GM19238 (cell line): Measurements from ENCODE around the gene SLC35D1.
A peak's percentile ranks its signal among the peaks of the same experiment; 100 is the strongest.

Experiments used
- DNase-seq: peaks from one replicate; pipeline ENCODE4 v3.0.0; 2011; ENCODE audit warnings: low spot score; ENCODE audit not compliant: insufficient read length

SLC35D1 gene

DNA sequence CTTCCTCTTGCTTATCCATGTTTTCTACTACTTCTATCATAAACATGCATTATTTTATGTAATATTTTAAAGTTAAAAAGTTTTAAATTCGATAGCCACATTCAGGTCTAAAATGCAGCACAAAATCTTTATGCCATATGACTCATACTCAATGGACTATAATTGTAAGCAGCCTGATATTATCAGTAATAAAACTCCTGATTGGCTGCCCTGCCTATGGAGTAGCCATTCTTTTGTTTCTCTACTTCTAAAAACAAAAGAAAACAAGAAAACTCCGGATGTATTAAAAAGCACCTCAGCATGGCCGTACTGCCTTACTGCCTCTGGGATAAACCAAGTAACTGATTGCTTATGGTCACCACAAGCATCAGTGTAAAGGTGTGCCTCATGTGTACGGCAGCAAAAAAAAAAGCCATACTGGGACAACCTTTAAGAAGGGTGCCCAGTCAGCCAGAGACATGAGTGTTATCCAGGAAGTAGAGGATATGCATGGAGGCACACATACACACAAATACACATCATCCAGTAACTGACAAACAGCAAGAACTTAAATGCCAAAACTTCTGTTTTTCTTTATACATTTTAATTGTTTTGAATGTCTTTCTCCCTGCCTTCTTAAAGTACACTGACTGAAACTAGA lies 9.2 kb downstream of the SLC35D1 start:
- no peak for DNase-seq

DNA sequence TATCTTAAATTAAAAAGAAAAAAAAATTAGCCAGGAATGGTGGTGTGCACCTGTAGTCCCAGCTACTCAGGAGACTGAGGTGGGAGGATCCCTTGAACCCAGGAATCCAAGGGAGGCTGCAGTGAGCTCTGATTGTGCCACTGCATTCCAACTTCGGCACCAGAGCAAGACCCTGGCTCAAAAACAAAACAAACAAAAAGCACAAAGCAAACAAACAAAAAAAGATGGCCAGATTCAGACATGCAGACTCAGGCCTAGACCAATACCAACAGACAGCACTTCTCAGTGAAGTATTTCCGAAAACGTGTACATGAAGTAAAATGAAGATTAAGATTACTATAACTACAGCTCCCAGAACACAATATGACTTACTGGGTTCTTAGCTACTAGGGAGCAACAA lies 10.6 kb downstream of the SLC35D1 start:
- no peak for DNase-seq

DNA sequence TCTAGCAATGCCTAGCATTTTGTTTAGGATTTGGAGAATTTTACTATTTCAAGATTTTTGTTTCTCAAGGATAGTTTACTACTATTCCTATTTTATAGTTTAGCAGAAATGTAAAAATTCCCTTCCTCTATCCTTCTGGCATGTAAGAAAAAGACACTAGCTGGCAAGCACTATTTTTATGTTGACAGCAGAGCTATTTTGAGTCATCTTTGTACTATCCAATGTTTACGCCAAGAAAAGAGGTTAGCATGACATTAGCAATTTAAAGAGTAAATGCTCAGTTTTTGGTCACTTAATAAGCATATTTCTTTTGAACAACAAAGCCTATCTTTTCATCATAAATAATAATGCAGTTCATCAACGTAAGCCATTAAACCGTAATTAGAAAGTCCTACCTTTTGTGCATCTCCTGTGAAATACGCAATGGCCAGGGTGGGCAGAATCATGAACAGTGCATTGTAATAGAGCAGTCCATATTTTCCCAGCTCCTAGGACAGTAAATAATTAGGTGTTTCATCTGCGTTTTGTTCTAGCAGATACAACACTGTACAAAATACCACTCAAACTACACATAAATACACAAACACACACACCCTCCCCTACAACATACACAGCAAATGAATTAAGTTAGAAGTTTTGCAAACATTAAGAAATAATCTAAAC lies 12.0 kb downstream of the SLC35D1 start:
- no peak for DNase-seq

DNA sequence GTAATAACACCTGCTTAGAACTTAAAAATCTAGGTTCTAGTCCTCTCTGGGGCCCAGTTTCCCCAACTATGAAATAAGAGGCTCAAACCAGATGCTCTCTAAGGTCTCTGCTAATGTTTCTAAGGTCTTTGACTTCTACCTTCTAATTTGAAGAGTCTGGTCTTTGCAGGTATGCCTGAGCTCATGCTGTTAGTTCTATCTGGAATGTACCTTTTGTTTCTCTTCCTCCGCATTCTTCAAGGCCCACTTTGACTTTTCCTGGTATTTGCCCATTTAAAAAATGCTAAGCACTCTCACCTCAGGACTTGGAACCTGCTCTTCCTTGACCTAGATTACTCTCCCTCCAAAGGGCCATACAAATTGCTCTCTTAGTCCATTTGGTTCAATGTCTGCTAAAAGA lies 13.5 kb downstream of the SLC35D1 start:
- no peak for DNase-seq

DNA sequence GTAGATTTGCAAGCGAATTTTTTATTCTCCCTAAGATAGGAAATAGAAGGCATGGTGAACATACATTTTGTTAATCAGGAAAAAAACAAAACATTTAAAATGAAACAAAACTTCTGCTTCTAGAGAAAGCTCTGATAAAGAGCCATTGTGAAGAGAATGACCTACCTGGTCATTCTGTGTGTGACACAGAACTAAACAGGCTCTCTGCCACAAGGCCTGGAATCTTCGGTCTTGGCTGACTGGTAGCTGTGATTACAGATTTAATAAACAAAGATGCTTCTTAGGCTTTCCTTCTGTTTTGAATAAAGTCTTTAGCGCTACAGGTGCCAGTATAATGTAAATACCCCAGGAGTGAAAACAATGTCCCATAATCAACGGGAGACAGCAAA lies 22.1 kb downstream of the SLC35D1 start:
- no peak for DNase-seq

DNA sequence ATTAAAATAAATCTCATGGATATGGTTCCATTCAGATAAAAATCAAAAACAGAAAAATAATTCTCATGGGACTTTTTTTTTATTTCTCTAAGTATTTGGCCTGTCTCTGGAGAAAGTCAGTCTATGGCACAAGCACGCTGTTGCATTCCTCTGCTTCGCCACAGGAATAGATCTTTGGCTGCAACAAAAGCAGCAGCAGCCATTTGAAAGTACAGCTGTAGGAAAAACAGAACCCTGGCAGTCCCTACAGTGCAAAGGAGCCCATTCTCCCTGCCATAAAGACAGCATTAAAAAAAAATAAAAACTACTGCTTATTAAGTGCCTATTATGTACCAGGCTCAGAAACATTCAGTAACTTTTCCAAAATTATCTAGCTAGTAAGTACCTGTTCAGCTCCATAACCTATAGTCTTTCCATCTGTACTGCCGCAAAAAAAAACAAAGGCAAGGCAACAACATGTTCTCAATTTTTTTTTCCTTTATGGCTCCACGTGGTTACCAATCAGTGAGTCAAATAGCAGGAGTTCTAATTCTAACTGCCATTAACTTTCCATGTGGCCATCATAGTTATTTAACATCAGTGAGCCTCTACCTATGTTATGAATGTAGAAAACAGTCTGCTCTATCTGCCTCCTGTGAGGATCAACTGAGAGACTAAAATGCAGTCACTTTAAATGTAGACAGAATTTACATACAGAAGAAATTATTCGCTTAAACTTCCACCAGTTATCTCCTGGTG lies 22.7 kb downstream of the SLC35D1 start:
- DNase-seq: no peak

DNA sequence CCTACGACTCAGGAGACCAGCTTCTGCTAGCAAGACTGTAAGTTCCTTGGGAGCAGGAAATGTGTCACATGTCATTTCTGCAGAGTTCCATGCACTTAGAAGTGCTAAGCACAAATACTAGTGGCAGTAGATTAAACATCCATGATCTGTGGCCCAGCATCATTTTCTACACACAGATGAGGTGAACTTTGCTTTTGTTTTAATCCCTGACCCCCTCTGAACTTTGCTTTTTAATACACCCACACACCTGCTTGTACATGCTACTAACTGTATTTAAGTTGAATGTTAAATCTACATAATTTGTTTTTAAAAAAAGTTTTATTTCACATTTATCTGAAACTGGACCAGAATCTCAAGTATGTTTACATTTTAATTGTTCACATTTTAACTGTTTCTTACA lies 24.5 kb downstream of the SLC35D1 start:
- no peak for DNase-seq

DNA sequence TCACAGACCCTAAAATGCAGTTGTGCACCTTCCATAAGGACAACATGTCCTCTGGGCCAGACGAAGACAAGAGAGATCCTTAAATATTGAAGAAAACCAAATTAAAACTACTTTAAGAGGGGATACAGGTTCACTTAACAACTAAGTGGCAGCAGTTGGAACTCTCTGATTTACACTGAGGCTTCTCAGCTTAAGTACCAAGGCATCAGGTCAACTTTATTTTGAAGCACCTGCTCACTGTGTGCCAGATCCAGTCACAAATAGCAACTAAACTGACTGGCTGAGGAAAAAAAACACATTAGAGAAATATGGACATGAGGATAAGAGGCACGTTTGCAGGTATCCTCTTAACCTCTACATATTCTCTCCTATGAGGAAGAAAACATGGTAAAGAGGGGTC lies 33.2 kb downstream of the SLC35D1 start:
- no peak for DNase-seq

DNA sequence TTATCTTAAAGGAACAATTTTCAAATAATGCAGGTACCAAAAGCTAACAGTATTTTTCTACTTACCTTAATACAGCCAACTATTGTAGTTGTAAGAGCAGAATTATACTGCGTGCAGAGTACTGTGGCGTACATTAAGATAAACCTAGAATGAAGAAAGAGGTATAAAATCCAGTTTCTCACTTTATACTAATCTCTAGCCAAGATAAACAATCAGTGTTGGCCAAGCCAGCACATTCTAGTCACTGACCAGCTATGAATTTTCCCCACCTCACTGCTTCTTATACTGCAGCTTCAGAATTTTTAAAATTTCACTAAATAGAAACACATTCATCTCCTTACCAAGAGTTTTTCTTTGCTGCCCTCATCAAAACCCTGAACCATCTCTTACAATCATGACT lies 33.6 kb downstream of the SLC35D1 start:
- DNase-seq: no peak

DNA sequence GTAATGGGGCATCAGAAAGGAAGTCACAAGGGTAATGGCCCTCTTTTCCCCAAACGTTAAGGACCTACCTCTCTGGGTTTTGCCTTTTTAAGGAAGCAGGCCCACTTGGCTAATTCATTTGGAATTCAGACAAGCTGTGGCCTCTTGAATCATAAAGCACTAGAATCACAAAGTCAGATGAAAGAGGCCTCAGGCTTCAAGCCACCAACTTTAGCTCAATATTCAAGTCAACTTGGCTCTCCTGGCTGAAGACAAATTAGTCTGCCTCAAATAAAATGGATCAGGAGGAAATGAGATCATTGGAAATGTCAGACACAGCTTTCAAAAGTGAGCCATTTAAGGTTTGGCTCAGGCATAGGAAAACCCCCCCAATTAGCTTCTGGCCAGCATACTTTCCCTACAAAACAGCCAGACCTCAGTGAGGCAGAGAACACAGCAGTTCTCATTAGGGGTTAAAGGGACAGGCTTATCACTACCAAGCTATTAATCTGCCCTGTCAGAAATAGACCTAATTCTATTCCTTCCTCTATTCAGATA lies 34.3 kb downstream of the SLC35D1 start:
- DNase-seq: no peak

DNA sequence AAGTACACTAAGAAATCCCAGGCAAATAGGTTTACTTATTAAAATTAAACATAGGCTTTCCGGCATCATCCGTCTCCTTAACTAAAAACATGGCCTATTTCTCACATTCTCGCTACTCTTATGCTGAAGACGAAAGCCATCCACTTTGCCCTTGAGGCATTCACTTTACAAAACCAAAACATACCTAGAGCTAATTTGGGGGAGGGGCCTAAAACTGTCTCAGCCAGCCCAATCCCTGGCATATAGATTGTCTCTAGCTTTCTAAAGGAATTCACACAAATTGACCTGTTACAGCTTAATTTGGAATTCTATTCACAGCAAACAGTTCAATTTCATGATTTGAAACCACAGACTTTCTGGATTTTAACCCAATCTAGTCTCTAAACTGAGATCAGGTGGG lies 34.8 kb downstream of the SLC35D1 start:
- DNase-seq: no peak

DNA sequence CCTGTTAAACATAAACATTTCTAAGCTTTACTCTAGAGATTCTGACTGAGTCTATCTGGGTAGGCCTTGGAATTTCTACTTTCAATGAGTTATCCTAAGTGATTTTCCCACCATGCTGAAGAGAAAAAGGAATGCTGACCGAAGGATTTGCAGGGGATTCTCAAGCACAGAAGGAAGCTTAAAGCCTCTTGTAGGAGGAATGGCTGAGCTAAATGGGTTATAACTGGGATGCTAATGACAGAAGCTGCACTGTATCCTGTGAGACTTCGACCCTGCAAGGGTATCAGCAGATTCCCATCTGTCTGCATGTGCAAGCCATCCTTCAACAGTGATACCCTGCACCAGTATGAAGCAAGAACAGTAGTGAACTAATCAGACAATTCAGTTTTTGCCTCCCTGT lies 35.4 kb downstream of the SLC35D1 start:
- DNase-seq: no peak

DNA sequence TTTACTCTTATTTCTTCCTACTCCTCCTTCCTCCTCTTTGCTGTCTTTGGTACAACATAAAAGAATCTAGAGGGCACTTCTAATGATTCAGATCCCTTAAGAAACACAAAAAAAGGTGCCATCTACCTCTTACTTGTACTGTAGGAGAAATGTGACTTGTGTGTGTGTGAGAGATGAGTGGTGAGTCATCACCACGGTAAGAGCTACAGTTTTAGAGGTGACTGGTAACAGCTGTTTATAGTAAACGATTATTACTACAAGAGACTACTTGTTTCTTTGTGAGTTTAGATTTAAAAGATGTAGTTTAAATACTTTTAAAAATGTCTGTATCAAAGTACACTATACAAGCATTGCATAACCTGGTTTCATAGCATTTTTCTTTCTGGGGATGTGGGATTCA lies 40.4 kb downstream of the SLC35D1 start:
- DNase-seq: no peak

DNA sequence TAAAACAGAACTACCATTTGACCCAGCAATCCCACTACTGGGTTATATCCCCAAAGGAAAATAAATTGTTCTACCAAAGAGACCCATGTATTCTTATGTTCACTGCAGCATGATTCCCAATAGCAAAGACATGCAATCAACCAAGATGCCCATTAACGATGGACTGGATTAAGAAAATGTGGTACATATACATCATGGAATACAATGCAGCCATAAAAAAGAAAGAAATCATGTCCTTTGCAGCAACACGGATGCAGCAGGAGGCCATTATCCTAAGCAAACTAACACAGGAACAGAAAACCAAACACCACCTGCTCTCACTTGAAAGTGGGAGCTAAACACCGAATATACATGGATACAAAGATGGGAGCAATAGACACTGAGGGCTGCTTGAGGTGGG lies 44.2 kb downstream of the SLC35D1 start:
- no peak for DNase-seq

DNA sequence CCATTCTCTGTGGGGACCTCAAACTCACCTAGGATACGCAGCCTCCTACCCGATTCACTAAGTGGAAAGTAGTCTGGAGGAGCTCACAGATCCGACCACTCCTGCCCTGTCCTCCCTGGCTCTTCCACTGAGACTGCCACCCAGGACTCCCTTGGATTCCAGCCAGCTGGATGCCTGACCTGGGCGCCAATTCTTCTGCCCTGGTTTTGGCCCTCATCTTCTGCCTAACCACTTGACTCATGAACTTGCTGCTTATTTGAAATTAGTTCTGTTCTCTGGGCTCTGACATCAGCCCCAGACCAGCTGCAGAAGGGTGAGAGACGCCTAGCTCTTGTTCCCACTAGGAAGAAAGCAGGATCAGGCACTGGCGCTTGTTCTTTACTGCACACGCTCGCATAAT lies 48.9 kb downstream of the SLC35D1 start:
- DNase-seq: no peak

DNA sequence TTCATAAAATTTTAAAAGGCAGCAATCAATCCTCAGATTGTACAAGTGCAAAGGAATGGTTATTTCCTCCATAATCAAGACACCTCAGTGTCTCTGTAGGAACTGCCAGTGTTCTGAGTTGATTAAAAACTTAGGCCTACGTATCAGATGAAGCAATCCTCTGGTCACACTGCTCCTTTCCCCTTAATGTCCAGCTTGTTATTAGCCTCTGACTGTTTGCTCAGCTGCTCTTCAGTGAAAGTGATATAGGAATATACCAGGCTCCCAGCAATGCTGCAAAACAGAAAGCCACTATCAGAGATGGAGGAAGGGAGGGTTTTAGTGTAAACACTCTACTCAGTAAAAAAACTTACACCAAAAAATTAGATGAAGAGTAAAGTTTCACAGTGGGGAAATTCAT lies 49.8 kb downstream of the SLC35D1 start:
- no peak for DNase-seq

DNA sequence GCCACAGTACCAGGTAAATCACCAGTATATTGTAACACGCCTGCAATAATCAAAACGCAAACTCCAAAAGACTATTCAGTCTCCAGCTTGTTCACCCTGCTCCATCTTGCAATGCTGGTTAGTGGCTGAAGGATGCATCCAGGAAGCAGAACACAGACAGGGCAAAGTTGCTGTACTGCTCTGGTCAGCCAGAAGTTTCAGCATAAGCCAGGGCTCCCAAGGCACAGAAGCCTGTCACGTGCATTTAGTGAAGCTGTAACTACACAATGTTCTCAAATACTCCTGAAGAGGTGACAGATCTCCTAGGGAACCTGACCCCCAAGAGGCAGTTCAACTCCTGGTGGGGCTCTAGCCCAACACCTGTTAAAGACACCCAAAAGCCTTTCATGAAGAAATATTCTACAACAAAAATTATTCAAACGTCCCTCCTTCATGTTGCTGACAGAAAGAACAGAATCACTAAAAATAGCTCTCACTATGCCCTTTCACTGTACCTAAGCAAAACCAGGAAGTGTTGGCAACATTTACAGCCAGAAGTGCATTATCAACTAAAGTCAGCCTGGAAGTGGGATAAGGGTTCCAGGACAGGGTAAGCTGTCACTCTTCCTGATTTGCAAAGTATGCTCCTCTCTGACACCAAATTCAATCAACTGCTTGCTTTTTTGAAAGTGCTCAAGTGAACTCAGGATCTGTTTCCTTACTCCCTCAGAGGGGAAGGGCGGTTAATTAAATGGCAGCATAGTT lies 52.1 kb downstream of the SLC35D1 start:
- DNase-seq: no peak

DNA sequence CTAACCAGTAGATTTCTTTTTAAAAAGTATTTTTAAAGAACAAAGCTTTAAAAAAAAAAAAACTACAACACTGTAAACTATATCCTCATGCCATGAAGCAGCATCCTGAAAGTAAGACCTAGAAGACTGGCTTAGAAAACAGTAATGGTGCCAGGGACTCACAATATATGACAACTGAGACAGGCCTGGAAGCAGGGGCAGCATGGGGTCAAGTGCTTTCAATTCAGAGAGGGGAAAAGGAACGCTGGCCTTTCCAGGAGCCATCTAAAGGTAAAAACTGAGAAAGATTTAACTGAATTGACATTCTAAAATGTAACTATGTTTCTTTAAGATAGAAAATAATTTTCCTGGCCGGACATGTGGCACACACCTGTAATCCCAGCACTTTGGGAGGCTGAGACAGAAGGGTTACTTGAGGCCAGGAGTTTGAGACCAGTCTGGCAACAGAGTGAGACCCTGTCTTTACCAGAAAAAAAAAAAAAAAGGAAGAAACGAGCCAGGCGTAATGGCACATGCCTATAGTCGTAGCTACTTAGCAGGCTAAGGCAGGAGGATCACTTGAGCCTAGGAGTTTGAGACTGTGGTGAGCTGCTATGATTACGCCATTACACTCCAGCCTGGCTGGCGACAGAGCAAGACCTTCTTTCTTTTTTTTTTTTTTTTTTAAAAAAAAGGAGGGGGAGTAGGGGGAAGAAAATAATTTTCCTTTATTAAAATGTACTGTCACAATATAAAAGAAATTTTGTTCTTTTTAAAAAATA lies 54.1 kb downstream of the SLC35D1 start:
- DNase-seq: no peak

DNA sequence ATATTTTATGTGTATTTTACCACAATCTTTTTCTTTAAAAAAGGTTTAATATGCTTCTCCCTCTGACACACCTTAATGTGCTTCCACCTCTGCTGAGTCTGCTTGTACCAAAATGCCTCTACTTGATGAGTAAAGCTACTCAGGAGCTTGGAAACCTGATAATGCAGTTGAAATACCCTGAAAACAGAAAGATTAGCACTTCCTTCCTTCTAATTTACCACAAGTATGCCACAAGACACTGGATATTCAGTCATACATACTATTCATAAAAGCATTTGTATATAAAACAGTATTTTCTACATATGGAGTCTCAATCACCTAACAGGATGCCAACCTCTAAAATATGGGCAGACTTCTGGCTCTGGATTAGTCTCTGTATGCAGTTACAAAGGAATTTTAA lies 55.0 kb downstream of the SLC35D1 start:
- no peak for DNase-seq

DNA sequence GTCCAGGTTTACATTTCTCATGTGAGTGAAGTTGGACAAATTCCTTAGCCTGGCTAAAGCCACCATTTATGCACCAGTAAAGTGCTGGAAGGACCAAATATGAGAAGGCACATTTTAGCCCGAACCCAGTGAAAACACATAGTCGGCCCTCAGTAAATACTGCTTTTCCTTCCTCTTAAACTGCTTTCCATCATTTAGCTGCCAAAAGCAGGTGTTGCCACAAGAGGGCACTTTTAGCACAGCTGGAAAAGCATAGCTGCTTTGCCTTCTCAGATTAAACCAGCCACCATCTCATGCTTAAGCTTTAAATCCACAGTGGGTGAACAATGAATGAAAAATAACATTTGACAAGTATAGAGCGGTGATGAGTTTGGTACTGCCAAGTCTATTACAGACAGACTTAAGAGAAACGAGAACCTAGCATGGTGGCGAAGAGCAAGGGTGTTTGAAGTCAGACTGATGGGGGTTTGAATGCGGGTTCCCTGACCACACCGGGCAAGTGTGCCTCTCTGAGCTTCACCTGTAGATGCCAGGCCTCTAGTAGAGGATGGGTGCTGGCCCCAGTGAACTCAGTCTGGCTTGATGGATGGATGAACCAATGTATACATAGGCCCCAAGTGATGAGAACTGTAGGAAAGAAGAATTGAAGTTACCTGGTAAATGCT lies 57.8 kb downstream of the SLC35D1 start:
- peak; percentile 20 for DNase-seq

DNA sequence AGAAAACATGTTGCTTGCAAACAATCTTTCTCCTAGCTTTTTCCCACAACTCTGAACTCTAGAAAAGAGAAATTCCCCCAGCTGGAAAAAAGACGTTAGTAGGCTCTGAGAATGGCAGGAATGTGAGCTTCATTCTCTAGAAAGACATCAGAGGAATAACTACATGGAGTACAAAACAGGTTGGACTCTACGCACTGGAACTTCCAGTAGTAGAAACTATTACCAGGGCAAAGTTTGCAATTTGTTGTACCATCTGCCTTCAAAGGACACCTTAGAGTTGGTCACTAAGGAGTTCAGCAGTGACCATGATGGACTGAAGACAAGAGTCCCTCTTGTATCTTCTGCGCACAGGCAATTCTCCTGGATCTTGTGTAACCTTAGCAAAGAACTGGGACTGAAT lies 60.9 kb downstream of the SLC35D1 start:
- no peak for DNase-seq
